HepG2 (cell line): ENCODE results near the gene KRTAP19-6. TPM values are rescaled to one million over a fixed set of nuclear protein-coding genes. Genes with fewer than 3 reads are reported as not detected.

ENCODE experiments used
- ATAC-seq: fragments of 200-7000 bp; cut with Tn5 transposase; 3 replicates; pipeline ENCODE4 v1.9.1; 2020; ENCODE audit warnings: mild to moderate bottlenecking, moderate library complexity
- BruUV-seq: library from RNA; stranded (reverse); fragments of 400-500 nt; replicated peaks from 2 replicates; lab custom pipeline; 2021; lab: Mats Ljungman, UMichigan
- CTCF ChIA-PET: fragments of 300-600 bp; formaldehyde crosslinking; extraction: SDS; loops from one replicate; lab custom pipeline; 2021; ENCODE audit warnings: low total read pairs, inconsistent platforms, low intra/inter-chr PET ratio; lab: Yijun Ruan, JAX
- POLR2A ChIA-PET: fragments of 350-600 bp; sonication (Branson Sonifier 250); formaldehyde crosslinking; loops from one replicate; lab custom pipeline; 2020; ENCODE audit warnings: antibody characterized with exemption, inconsistent platforms; lab: Yijun Ruan, JAX
- DNase-seq: peaks from one replicate; pipeline ENCODE4 v3.0.0-alpha.2; 2015; ENCODE audit warnings: low spot score
- FAIRE-seq: peaks from 3 replicates; lab custom pipeline; 2011; peaks lifted over from hg19 to GRCh38; lab: Jason Lieb, UNC
- H2AFZ ChIP-seq: one replicate; pipeline ENCODE4 v1.6.1; 2011; ENCODE audit warnings: low read length, inconsistent platforms
- H3K27ac ChIP-seq: fragments of 300-600 bp; 3 replicates; pipeline ENCODE4 v1.8.0; 2011; ENCODE audit warnings: mixed run types, mild to moderate bottlenecking, mixed read lengths, low read length, inconsistent platforms; ENCODE audit not compliant: insufficient read depth; ENCODE audit errors: extremely low read length
- H3K27me3 ChIP-seq, 2 experiments: fragments of 200-600 bp in 1 of 2; 2 replicates in 1 of 2; 3 replicates in 1 of 2; pipeline versions ENCODE4 v1.6.0 to v1.8.0; 2011; ENCODE audit warnings: low read length in 2 of 2, mild to moderate bottlenecking in 2 of 2, moderate library complexity in 2 of 2, inconsistent platforms in 1 of 2; ENCODE audit not compliant: insufficient read depth in 2 of 2, control insufficient read depth in 1 of 2
- H3K36me3 ChIP-seq, 2 experiments: fragments of 200-600 bp in 1 of 2; replicated peaks in 1 of 2; 2 replicates in 1 of 2; 3 replicates in 1 of 2; pipeline versions ENCODE4 v1.5.1 to v1.8.0; 2011; ENCODE audit warnings: low read length in 2 of 2, inconsistent platforms in 1 of 2; ENCODE audit not compliant: insufficient read depth in 2 of 2, control insufficient read depth in 1 of 2
- H3K4me1 ChIP-seq: 2 replicates; pipeline ENCODE4 v1.5.1; 2012; ENCODE audit warnings: low read length, inconsistent platforms; ENCODE audit not compliant: insufficient read depth
- H3K4me2 ChIP-seq: 2 replicates; pipeline ENCODE4 v1.6.0; 2011; ENCODE audit warnings: low read depth, low read length, inconsistent platforms
- H3K4me3 ChIP-seq, 3 experiments: fragments of 200-600 bp in 1 of 3; sonication (generic), shearing (Covaris generic) in 1 of 3; replicated peaks in 1 of 3; 2 replicates each; pipeline ENCODE4 v1.5.1; 2011 to 2016; ENCODE audit warnings: low read length in 3 of 3, inconsistent platforms in 2 of 3, low read depth in 2 of 3, mild to moderate bottlenecking in 2 of 3, control low read depth in 1 of 3, mixed read lengths in 1 of 3; ENCODE audit not compliant: insufficient read depth in 1 of 3
- H3K79me2 ChIP-seq: one replicate; pipeline ENCODE4 v1.6.1; 2011; ENCODE audit warnings: low read length, inconsistent platforms; ENCODE audit not compliant: insufficient read depth
- H3K9ac ChIP-seq: 2 replicates; pipeline ENCODE4 v1.6.0; 2011; ENCODE audit warnings: mild to moderate bottlenecking, low read depth, low read length, inconsistent platforms; ENCODE audit not compliant: insufficient read depth
- H3K9me3 ChIP-seq: 2 replicates; pipeline ENCODE4 v1.5.1; 2012; ENCODE audit warnings: mild to moderate bottlenecking, low read length
- H4K20me1 ChIP-seq: 2 replicates; pipeline ENCODE4 v1.6.0; 2011; ENCODE audit warnings: inconsistent platforms, mild to moderate bottlenecking, low read length, moderate library complexity; ENCODE audit not compliant: insufficient read depth
- CBX1 ChIP-seq: IDR thresholded peaks from one replicate; pipeline ENCODE4 v1.6.1; 2016; ENCODE audit warnings: antibody characterized with exemption, low read depth
- CHD4 ChIP-seq: fragments of 200-600 bp; sonication (generic); IDR thresholded peaks from 2 replicates; pipeline ENCODE4 v1.7.0; 2017; ENCODE audit warnings: mild to moderate bottlenecking, low read length, borderline replicate concordance
- FOXM1 ChIP-seq: sonication (generic); formaldehyde crosslinking; IDR thresholded peaks from 2 replicates; pipeline ENCODE4 v1.5.0; 2020; ENCODE audit warnings: missing genetic modification reagents
- GMEB2 ChIP-seq: IDR thresholded peaks from 2 replicates; pipeline ENCODE4 v1.6.1; 2016; ENCODE audit warnings: missing biosample characterization, missing genetic modification reagents, low read depth
- HNRNPL ChIP-seq: fragments of 200-400 bp; formaldehyde crosslinking; IDR thresholded peaks from 2 replicates; pipeline ENCODE4 v1.6.1; 2017; ENCODE audit warnings: mild to moderate bottlenecking, low read depth, low read length
- IRF1 ChIP-seq: sonication (generic); formaldehyde crosslinking; IDR thresholded peaks from 2 replicates; pipeline ENCODE4 v1.4.0; 2020; ENCODE audit warnings: low read depth, mild to moderate bottlenecking, missing genetic modification reagents
- MAF1 ChIP-seq: sonication (generic); formaldehyde crosslinking; IDR thresholded peaks from 2 replicates; pipeline ENCODE4 v1.5.0; 2020; ENCODE audit warnings: missing genetic modification reagents, borderline replicate concordance
- MTA3 ChIP-seq: sonication (generic); formaldehyde crosslinking; IDR thresholded peaks from 2 replicates; pipeline ENCODE4 v1.4.0; 2020; ENCODE audit warnings: missing genetic modification reagents
- SNAI1 ChIP-seq: sonication (generic); formaldehyde crosslinking; IDR thresholded peaks from 2 replicates; pipeline ENCODE4 v1.5.0; 2020; ENCODE audit warnings: mild to moderate bottlenecking, missing genetic modification reagents, borderline replicate concordance
- ZFP1 ChIP-seq: IDR thresholded peaks from 2 replicates; pipeline ENCODE4 v1.6.1; 2016
- ZNF337 ChIP-seq: sonication (generic); formaldehyde crosslinking; IDR thresholded peaks from 2 replicates; pipeline ENCODE4 v1.5.1; 2020; ENCODE audit warnings: missing genetic modification reagents, low read depth, mild to moderate bottlenecking, borderline replicate concordance
- ZNF407 ChIP-seq: sonication (generic); formaldehyde crosslinking; IDR thresholded peaks from one replicate; pipeline ENCODE4 v1.5.1; 2020; ENCODE audit warnings: mild to moderate bottlenecking, missing genetic modification reagents; ENCODE audit errors: not compliant biosample characterization
- ZNF503 ChIP-seq: sonication (generic); formaldehyde crosslinking; IDR thresholded peaks from 2 replicates; pipeline ENCODE4 v1.4.0; 2020; ENCODE audit warnings: missing genetic modification reagents
- WGBS: methylation state at CpG from one replicate; pipeline ENCODE4 v1.1.6; 2017; ENCODE audit warnings: low lambda C conversion rate; 5-methylcytosine and 5-hydroxymethylcytosine counted together
- in situ Hi-C: cut with HindIII; loops from 2 replicates; pipeline ENCODE4 v1.10.0; 2017; ENCODE audit warnings: low pct_unique_long_range_greater_than_20kb; ENCODE audit not compliant: extremely low pct_ligation_motif_present
- intact Hi-C: fragments of 100-400 bp; cut with micrococcal nuclease; formaldehyde crosslinking; loops from one replicate; pipeline ENCODE4 v1.10.0; 2022; ENCODE audit not compliant: unreplicated experiment
- polyA plus RNA-seq, 8 experiments: library from polyadenylated mRNA; depleted of rRNA in 3 of 8; stranded (reverse) in 7 of 8; unstranded in 1 of 8; fragments of >200 nt; fragmentation: Illumina TruSeq in 4 of 8; extraction: Trizol in 4 of 8; gene quantifications; 2 replicates each; pipeline versions ENCODE4 v1.2.1 to v1.2.3, GENCODE V29; 2011 to 2016; ENCODE audit warnings: low read depth in 4 of 8, missing spikeins in 1 of 8, mixed read lengths in 1 of 8; ENCODE audit not compliant: insufficient read depth in 1 of 8
- total RNA-seq, 5 experiments: library from RNA; depleted of rRNA; stranded (reverse); fragments of >200 nt; fragmentation: Illumina TruSeq; extraction: Trizol; gene quantifications; 2 replicates each; pipeline ENCODE4 v1.2.3, GENCODE V29; 2016; ENCODE audit warnings: low read depth in 1 of 5

Gene KRTAP19-6
- total and polyA plus RNA-seq, 2 of the 13 experiments (the other 11 are each of a cell fraction or from before 2014, with no cell fraction given): not detected

GRCh38 chr21:30497065-30497464, 44.6 kb downstream of the KRTAP19-6 start, which contains the start of gene KRTAP19-4:
Gene KRTAP19-4, minus strand, starts transcription at chr21:30497165. Its CDS starts 55 bp downstream, at chr21:30497110.
- Histone ChIP-seq H3K4me3 (no peak within 1 kb of the TSS), H3K9ac (no peak within 1 kb of the TSS), H3K27ac (no peak within 1 kb of the TSS), H3K4me1 (no peaks in the 10 kb centered on the region), H3K9me3 (peaks cover 74% of the 10 kb centered on the region), H3K4me2 (no peak within 1 kb of the TSS), H3K27me3 (no peaks in the 10 kb centered on the region), H4K20me1 (no peaks in the 10 kb centered on the region), H3K79me2 (no peaks in the 10 kb centered on the region), H2AFZ (no peak within 1 kb of the TSS), H3K36me3 (no peaks in the 10 kb centered on the region)
- ChIA-PET CTCF (no interaction called here), POLR2A (no interaction called here)
- no peak for ATAC-seq
- intact Hi-C loops: no loop called here
- no peak for DNase-seq
- FAIRE-seq: no peak
- BruUV-seq: no TSS peak
- in situ Hi-C loops: no loop called here
- WGBS: 5% methylated on average over 4 of the region's 4 CpGs
- TF ChIP-seq CHD4 (no peak), ZNF407 (CRISPR knock-in tag) (no peak), ZNF503 (CRISPR knock-in tag) (no peak), IRF1 (CRISPR knock-in tag) (no peak), SNAI1 (CRISPR knock-in tag) (no peak), MTA3 (no peak), CBX1 (no peak), ZFP1 (no peak), MAF1 (no peak), FOXM1 (CRISPR knock-in tag) (no peak), GMEB2 (CRISPR knock-in tag) (no peak), ZNF337 (CRISPR knock-in tag) (no peak), HNRNPL (no peak)
